Muscle of arm (tissue), 14 donors: ENCODE measurements around the gene YRDC. TPM values are rescaled to one million over a fixed set of nuclear protein-coding genes. Genes with fewer than 3 reads are reported as not detected.
A peak's percentile ranks its signal among the peaks of the same experiment; 100 is the strongest.

ENCODE experiments used
- DNase-seq: peaks from one replicate; pipeline ENCODE4 v3.0.0-alpha.2; 2013
- long read RNA-seq, 11 donors: transcript quantifications; one replicate each; lab custom pipeline, GENCODE V29; 2026
- polyA plus RNA-seq, 12 donors: library from polyadenylated mRNA; unstranded; fragments of 120-200 nt; gene quantifications; one replicate each; pipeline ENCODE4 v1.2.1, GENCODE V29; 2013; ENCODE audit not compliant: insufficient read length in 12 of 12

Gene YRDC, protein sequence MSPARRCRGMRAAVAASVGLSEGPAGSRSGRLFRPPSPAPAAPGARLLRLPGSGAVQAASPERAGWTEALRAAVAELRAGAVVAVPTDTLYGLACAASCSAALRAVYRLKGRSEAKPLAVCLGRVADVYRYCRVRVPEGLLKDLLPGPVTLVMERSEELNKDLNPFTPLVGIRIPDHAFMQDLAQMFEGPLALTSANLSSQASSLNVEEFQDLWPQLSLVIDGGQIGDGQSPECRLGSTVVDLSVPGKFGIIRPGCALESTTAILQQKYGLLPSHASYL
- 10 to 100 TPM in 2 of 12 donors, 1 to 10 TPM in 9, not detected in 1; 5.3 to 11.9 (median 7.3) TPM for polyA plus RNA-seq
- long read RNA-seq, donor 1, transcript YRDC-201 (5 exons, 1,826 nt), result major isoform, 5 of 5 reads
- long read RNA-seq, donor 1, partial matches to known transcripts, result 0 of 5 reads
- long read RNA-seq, donor 1, other reads (novel, unspliced or antisense), result 0 of 5 reads
- long read RNA-seq, donor 2, transcript YRDC-201 (5 exons, 1,826 nt), result major isoform, 8 of 15 reads
- long read RNA-seq, donor 2, partial matches to known transcripts, result 7 of 15 reads
- long read RNA-seq, donor 2, other reads (novel, unspliced or antisense), result 0 of 15 reads
- long read RNA-seq, donor 3, result 0 reads
- long read RNA-seq, donor 4, partial matches to known transcripts, result 0 of 2 reads
- long read RNA-seq, donor 4, other reads (novel, unspliced or antisense), result 0 of 2 reads
- long read RNA-seq, donor 5, transcript YRDC-201 (5 exons, 1,826 nt), result major isoform, 7 of 7 reads
- long read RNA-seq, donor 5, partial matches to known transcripts, result 0 of 7 reads
- long read RNA-seq, donor 5, other reads (novel, unspliced or antisense), result 0 of 7 reads
- long read RNA-seq, donor 6, partial matches to known transcripts, result 58 of 87 reads
- long read RNA-seq, donor 6, other reads (novel, unspliced or antisense), result 28 of 87 reads
- long read RNA-seq, donor 7, partial matches to known transcripts, result 0 of 4 reads
- long read RNA-seq, donor 7, other reads (novel, unspliced or antisense), result 0 of 4 reads
- long read RNA-seq, donor 8, transcript YRDC-201 (5 exons, 1,826 nt), result major isoform, 10 of 17 reads
- long read RNA-seq, donor 8, partial matches to known transcripts, result 7 of 17 reads
- long read RNA-seq, donor 8, other reads (novel, unspliced or antisense), result 0 of 17 reads
- long read RNA-seq, donor 9, partial matches to known transcripts, result 140 of 224 reads
- long read RNA-seq, donor 9, other reads (novel, unspliced or antisense), result 80 of 224 reads
- long read RNA-seq, donor 10, partial matches to known transcripts, result 0 of 4 reads
- long read RNA-seq, donor 10, other reads (novel, unspliced or antisense), result 0 of 4 reads
- long read RNA-seq, donor 11, partial matches to known transcripts, result 0 of 3 reads
- long read RNA-seq, donor 11, other reads (novel, unspliced or antisense), result 0 of 3 reads

DNA sequence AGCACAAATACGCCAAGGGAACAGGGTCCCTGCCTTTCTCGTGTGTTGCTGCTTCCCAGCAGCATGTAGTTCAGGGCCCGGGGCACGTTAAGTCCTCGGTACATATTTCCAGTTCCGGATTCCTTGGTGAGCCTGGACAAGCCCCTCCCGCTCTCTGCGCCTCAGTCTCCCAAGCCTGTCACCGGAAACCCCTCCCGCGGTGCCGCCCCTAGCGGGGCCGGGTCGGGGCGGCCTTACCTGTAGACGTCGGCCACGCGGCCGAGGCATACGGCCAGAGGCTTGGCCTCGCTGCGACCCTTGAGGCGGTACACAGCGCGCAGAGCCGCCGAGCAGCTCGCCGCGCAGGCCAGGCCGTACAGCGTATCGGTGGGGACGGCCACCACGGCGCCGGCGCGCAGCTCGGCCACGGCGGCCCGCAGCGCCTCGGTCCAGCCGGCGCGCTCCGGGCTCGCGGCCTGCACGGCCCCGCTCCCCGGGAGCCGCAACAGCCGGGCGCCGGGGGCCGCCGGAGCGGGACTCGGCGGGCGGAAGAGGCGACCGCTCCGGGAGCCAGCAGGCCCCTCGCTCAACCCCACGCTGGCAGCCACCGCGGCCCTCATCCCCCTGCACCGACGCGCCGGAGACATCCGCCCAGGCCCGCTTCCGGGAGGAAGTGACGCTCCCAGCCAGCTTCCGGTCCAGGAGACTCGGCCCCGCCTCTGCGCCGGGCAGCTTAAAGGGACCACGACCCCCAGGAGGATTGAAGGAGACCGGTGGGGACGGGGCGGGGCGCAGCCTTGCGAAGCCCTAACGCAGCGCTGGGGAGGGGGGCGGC lies at the start of gene YRDC, which contains the start of gene C1orf122:
TSS of gene YRDC (minus strand) at position 654 of the 814 bp plus-strand sequence. CDS start at position 626, 28 bp downstream.
TSS of gene C1orf122 (plus strand) at position 236 of the 814 bp plus-strand sequence. CDS start 615 bp downstream, outside the sequence.
- peak; percentile 94 for DNase-seq

GRCh38 chr1:37854406-37854805 lies 46.4 kb upstream of the YRDC start:
- DNase-seq, result no peak

- DNase-seq, result no peak
Measured at GRCh38 chr1:37853157-37853556, 45.1 kb upstream of the YRDC start.

- no peak for DNase-seq
Measured at GRCh38 chr1:37851782-37852210, 43.8 kb upstream of the YRDC start.

DNA sequence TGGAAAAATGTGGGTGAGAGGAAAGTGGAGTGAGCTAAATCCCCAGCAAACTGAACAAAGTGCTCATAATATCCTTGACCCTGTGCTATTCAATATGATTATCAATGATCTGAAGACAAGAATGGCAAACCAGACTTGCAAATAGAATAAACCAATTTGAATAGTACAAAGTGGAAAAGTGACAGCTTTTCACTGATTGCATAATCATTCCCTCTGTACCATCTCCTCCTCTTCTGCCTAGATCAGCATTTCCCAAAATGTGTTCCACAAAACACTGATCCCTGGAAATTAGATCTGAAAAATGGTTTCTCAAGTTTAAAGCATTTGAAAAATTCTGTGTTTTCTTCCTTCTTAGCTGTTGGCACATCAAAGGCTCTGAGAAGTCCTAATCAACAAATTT lies 43.3 kb upstream of the YRDC start:
- DNase-seq, result no peak

GRCh38 chr1:37850352-37850955 lies 42.4 kb upstream of the YRDC start:
- DNase-seq, result no peak

DNA sequence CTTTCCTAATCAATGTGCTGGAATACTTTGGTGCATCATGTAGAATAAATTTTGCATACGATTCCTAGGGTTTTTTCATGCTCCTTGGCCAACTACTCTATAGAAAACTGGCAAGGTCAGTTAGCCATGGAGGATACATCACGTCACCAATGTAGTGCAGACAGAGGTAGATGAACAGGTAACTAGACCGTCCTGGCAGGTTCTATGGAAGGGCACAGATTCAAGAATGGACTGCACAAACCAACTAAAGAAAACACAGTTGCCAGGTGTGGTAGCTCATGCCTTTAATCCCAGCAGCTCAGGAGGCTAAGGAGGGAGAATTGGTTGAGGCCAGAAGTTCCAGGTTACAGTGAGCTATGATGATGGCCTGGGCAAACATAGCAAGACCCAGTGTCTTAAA lies 41.5 kb upstream of the YRDC start:
- no peak for DNase-seq

- DNase-seq, result no peak
Measured at GRCh38 chr1:37846647-37847339, 38.8 kb upstream of the YRDC start.

- DNase-seq, result no peak
Measured at GRCh38 chr1:37845786-37846185, 37.8 kb upstream of the YRDC start.

- no peak for DNase-seq
Measured at GRCh38 chr1:37845049-37845646, 37.1 kb upstream of the YRDC start.

GRCh38 chr1:37844536-37844935 lies 36.5 kb upstream of the YRDC start:
- no peak for DNase-seq

DNA sequence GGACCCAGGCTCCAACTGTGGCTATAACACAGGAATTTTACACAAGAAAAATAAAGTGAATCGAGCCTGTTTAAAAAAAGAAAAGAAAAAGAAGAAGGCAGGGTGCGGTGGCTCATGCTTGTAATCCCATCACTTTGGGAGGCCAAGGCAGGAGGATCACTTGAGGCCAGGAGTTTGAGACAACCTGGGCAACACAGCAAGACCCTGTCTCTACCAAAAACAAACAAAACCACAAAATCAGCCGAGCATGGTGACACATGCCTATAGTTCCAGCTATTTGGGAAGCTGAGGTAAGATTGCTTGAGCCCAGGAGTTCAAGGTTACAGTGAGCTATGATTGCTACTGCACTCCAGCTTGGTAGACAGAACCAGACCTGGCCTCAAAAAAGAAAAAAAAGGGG lies 33.6 kb upstream of the YRDC start:
- no peak for DNase-seq

- DNase-seq, result no peak
Measured at GRCh38 chr1:37840711-37841110, 32.7 kb upstream of the YRDC start.

DNA sequence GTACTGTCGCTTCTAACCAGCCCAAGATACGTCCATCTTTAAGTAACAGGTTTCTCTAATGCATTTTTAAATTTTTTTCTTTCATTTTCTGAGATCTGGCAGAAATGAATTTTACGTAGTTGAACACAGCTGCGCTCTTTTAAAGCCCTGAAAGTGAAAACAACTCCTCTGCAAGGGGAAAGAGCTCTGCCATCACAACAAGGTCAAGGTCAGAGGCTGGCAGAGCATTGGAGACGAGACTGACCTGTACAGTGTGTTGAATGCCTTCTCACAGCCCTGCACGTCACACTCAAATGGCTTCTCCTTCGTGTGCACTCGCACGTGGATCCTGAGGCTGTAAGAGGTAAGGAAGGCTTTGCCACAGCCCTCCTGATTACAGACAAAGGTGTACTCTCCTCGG lies 31.7 kb upstream of the YRDC start:
- DNase-seq, result no peak

DNA sequence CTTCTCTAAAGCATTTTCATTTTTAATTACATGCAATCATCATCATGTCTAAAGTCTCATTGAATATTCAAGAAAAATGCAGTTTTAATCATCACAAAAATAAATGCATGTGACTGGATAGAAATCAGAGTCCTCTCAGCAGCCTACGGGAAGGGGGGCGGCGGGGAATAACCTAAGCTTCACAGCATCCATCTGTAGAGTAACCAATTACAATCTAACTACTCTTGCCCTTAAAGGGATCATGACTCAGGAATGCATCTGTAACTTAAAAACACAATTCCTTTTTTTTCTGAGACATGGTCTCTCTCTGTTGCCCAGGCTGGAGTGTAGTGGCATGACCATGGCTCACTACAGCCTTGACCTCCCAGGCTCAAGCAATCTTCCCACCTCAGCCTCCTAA lies 28.8 kb upstream of the YRDC start:
- DNase-seq, result no peak

DNA sequence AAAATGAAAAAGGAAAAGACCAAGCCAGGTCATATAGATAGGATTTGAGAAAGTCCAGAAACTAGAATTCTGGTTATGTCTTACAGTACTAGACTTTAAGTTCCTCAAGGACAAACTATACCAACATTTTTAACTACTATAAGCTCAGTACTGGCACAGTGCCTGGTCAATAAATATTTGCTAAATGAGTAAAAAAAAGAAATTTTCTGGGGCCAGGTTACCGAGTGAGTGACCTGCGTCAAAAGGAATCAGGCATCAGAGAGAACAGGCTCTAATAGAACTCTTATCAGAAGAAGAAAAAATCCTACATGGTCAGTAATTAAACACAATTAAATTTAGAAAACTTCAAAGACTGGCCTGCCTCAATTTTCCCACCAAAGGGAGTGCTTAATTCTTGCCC lies 23.8 kb upstream of the YRDC start:
- DNase-seq, result no peak

GRCh38 chr1:37831109-37831508 lies 23.1 kb upstream of the YRDC start:
- no peak for DNase-seq

- no peak for DNase-seq
Measured at GRCh38 chr1:37828410-37829074, 20.5 kb upstream of the YRDC start.
